HG03354 (cell line): Measurements from ENCODE around the gene MTM1.

Source experiments
- ATAC-seq: cut with Tn5 transposase; IDR thresholded peaks from one replicate; pipeline ENCODE4 v1.9.1; 2021; ENCODE audit warnings: mild to moderate bottlenecking; ENCODE audit not compliant: unreplicated experiment, poor library complexity, severe bottlenecking

The MTM1 gene

GRCh38 chrX:150547375-150548115 is 20.9 kb upstream of the MTM1 start:
- peak; percentile 68 for ATAC-seq

GRCh38 chrX:150548251-150548650 is 20.2 kb upstream of the MTM1 start:
- no peak for ATAC-seq

- ATAC-seq = no peak
Observed at GRCh38 chrX:150548684-150549083, 19.7 kb upstream of the MTM1 start.

GRCh38 chrX:150551963-150552362 is 16.5 kb upstream of the MTM1 start:
- ATAC-seq = no peak

GRCh38 chrX:150558424-150558823 is 10.0 kb upstream of the MTM1 start:
- no peak for ATAC-seq

- no peak for ATAC-seq
Observed at GRCh38 chrX:150564838-150565237, 3.6 kb upstream of the MTM1 start.

- ATAC-seq = no peak
Observed at GRCh38 chrX:150565551-150565950, 2.9 kb upstream of the MTM1 start.

- ATAC-seq = no peak
Observed at GRCh38 chrX:150566734-150567182, 1.7 kb upstream of the MTM1 start.

GRCh38 chrX:150567645-150568319 is 639 bp upstream of the MTM1 start:
- no peak for ATAC-seq

GRCh38 chrX:150569155-150569477 is 695 bp downstream of the MTM1 start:
- ATAC-seq = peak; percentile 32

GRCh38 chrX:150570512-150570911 is 2.1 kb downstream of the MTM1 start:
- no peak for ATAC-seq

- ATAC-seq = no peak
Observed at GRCh38 chrX:150572206-150572605, 3.8 kb downstream of the MTM1 start.

- ATAC-seq = no peak
Observed at GRCh38 chrX:150573106-150573505, 4.7 kb downstream of the MTM1 start.

- ATAC-seq = no peak
Observed at GRCh38 chrX:150573702-150574101, 5.3 kb downstream of the MTM1 start.

- peak; percentile 56 for ATAC-seq
Observed at GRCh38 chrX:150574559-150575418, 6.4 kb downstream of the MTM1 start.

- ATAC-seq = no peak
Observed at GRCh38 chrX:150575419-150575814, 7.0 kb downstream of the MTM1 start.

GRCh38 chrX:150577174-150577573 is 8.8 kb downstream of the MTM1 start:
- no peak for ATAC-seq

GRCh38 chrX:150581093-150581775 is 12.8 kb downstream of the MTM1 start:
- ATAC-seq = no peak

- no peak for ATAC-seq
Observed at GRCh38 chrX:150582338-150582948, 14.0 kb downstream of the MTM1 start.
